Stimulated activated CD4-positive, alpha-beta T cell treated with anti-CD3 and anti-CD28 coated beads, Interleukin-1b, Interleukin-23, amount 100 ng/mL, for 24 hours (primary cell): Measurements from ENCODE around the gene KLHDC8A.

Experiments used
- DNase-seq, 4 experiments: peaks; one replicate each; pipeline ENCODE4 v3.0.0-alpha.2; 2020; ENCODE audit warnings: low read depth in 4 of 4, low spot score in 1 of 4

The KLHDC8A gene

DNA sequence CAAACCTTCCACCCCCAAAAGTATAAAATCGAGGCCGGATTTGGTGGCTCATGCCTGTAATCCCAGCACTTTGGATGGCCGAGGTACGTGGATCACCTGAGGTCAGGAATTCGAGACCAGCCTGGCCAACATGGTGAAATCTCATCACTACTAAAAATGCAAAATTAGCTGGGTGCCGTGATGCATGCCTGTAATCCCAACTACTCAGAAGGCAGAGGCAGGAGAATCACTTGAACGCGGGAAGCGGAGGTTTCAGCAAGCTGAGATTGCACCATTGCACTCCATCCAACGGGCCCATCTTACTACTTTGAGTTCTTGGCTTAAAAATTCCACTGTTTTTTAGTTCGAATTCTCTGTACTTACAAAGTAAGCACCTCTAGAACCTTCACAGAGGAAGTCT is 11.0 kb downstream of the KLHDC8A start:
- DNase-seq, result no peak

DNA sequence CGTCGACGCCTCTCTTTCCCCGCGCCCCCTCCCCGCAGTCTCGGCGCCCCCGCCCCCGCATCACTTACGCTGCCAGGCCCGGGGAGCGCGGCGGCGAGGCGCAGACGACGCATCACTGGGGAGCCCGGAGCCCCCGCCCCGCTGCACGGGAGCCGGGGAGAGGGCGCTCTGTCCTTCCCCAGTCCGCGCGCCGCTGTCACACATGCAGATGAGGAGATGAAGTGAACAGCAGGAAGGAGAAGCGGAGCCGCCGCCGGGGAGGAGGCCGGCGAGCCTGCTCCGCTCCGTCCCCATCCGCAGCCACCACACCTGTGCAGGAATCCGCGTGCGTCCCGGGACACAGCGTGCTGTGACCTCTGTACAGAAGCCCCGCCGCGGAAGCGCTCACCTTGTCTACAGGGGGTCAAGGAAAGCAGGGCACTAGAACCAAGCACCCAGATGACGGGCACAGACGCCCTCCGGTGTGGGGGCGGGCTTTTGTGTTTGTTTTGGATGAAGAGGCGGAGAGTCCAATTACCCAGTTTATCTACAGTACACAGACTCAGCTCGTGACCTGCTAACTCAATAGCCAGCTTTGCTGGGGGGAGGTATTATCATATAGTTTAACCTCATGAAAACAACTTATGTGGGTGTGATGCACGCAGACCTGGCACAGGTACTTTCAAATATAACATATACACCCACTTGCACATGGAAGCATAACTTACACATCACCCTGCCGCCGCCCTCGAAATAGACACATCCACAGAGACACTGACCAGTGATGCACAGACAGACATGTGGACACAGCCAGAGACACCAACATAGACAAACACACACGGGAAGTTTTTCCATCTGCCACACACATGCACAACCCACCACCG is 12.4 kb downstream of the KLHDC8A start:
- peak in 2 of 4 experiments; percentile 18 to 29 for DNase-seq

DNA sequence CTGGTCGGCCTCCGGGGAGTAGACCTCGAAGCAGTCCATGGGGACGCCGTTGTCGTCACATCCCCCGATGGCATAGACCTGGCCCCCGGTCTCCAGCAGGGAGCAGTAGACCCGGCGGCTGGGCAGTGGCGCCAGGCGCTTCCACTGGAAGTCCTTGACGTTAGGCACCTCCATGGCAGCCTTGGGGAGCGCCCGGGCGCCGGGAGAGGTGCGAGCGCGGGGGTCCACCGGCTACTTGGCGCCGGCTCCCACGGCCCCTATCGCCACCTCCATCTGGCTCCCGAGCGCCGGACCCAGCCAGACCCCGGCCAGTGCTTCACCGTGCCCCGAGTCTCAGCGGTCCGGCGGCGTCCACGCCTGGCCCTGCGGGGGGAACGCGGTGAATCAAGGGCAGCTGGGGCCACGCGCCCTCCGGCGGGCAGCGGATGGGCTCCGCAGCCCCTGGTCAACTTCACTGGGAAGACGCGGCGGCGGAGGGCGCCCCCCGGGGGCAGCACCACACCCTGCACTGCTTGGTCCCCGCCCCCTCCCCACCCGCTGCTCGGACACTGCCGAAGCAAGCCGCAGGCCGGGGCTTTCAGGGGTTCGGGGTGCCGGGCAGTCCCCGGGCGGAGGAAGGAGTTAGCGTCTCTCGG is 13.2 kb downstream of the KLHDC8A start:
- DNase-seq, result no peak

DNA sequence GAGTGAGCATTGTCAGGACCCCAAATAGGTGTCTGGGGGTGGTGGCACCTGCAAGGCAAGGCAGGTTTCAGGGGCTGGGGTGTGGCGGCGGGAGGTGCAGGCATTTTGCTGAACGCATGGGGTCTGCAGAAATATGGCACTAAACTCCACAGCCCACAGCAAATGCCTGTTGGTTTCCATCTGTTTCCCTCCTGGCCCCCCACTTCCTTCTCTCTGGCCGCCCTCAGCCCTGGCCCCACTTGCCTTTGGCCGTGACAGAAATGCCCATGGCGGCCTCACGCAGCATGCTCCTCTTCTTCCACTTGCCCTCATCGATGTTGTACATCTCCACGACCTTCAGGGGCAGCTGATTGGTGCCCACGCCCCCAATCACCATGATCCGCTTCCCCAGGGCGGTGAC is 13.7 kb downstream of the KLHDC8A start:
- no peak for DNase-seq

DNA sequence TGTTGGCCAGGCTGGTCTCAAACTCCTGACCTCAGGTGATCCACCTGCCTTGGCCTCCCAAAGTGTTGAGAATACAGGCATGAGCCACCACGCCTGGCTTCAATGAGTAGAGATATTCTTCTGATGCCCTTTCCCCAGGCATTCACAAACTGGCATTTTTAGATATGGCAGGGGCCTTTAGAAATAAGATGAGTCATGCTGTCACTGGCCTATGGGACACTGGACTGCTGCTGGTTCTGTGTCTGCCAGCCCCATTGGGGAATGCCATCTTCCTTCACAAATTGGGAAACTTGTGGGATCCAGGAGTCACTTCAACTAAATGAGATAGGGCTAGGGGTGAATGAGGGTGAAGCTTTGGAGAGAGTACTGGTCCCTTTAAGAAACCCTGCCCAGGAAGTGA is 16.0 kb downstream of the KLHDC8A start:
- DNase-seq, result no peak

DNA sequence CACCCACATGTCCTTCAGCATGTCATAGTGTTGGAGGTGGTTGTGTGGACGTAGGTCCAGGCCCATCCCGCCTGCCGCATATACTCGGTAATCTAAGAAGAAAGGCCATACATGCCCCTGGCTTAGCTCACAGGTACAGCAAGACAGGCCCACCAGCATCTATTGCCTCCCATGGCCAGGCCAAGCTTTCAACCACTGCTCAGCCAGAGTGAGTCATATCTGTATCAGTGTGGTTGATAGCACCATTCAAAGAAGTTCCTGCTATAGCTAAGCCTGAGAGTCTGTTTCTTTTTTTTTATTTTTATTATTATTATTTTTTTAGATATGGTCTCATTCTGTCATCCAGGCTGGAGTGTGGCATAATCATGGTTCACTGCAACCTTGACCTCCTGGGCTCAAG is 17.0 kb downstream of the KLHDC8A start:
- no peak for DNase-seq

DNA sequence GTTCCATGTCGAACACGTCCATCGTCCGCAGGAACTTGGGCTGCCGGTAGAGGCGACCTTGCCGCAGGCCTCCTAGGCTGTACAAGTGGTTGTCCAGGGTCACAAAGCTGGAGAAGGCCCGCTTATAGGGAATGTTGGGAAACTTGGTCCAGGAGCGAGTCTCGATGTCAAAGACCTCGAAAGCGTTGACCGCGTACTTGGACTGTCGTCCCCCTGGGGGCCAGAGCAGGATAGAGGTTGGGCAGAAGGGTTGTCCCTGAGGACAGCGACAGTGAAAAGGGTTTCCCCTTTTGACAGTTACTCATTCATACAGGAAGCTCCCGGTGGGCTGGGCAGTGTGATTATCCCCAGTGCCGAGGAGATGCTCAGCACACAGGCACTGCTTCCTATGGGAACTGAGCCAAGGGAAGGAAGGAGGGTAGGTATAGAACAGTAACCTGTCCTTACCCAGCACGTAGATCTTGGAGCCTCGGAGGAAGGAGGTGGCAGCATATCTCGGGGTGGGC is 17.5 kb downstream of the KLHDC8A start:
- no peak for DNase-seq

DNA sequence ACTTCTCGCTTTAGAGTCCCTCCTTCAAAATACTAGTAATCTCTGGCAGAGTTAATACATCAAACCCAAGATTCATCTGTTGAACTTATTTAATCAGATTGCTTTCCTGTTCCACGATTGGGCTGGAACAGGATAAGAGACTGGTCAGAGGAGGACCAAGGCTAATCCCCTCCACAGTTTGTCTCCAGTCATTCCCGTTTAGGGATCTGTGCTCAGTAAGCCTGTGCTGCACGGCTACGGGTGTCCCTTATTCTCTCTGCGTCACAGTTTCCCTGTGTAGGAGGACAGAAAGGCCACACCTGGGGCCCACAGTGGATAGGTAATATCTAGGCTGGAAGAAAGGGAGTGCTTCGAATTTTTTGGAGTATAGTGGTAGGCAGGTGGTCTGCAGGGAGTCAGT is 18.7 kb downstream of the KLHDC8A start:
- DNase-seq, result no peak

DNA sequence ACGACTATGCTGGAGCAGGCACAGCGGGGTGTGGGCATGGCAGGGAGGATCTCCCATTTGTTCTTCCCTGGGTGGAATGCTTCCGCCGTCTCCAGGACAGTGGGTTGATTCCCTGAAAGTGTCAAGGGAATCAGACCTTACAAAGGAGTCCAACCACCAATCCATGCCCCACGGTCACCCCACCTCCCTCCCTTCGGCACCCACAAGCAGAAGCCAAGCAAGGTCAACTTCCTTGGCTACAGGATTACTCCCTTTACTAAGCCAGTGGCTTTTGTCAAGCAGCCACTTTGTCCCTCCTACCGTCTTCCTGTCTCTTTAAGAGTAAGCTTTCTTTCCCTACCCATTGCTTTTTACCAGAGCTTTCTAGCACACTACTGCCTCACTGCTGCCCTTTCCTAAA is 19.2 kb downstream of the KLHDC8A start:
- DNase-seq, result no peak

DNA sequence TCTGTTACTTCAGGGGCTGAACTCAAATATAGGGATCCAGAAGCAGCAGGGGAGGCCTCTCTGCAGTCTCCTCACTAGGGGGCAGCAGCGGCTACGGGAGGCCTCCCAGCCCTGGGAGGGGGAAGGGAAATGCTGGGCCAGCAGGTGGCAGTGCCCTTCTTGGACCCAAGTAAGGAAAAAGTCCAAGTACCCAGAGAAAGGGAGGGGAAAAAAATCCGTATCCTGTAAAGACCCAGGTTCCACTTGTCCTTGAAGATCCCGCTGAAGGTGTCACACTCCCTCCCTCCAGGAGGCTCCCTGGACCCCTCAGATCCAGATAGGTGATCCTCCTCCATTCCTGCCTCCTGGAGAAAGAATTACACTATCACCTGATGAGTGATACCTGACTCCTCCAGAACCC is 21.0 kb downstream of the KLHDC8A start:
- DNase-seq, result peak; percentile 63 to 73 (median 66)

DNA sequence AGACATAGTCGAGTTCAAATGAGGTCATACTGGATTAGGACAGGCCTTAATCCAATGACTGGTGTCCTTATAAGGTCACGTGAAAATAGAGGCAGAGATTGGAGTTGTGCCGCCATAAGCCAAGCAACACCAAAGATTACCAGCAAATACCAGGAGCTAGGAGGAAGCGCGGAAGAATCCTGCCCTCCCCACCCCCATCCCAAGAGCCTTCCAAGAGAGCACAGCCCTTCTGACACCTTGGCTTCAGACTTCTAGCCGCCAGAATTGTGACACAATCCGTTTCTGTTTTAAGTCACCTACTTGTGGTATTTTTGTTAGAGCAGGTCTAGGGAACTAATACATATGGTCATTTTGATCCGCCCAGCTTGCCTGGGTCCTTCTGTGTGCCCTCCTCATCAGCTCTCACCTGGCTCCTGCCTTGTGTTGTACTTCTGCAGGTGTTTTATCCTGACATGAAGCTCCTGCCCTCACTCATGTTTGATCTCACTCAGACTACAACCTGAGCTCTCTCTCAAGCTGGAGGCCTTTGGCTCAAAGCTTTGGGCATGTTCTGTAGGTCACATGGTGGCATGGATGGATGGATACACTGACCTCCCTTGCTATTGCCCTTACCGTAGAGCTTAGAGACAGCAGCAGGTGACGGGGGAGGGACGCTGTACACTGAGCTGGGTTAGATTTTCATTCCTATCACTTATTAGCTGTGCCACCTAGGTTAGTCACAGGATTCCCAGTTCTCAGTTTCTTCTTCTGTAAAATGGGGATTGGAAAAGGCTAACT is 24.5 kb downstream of the KLHDC8A start:
- DNase-seq, result no peak

DNA sequence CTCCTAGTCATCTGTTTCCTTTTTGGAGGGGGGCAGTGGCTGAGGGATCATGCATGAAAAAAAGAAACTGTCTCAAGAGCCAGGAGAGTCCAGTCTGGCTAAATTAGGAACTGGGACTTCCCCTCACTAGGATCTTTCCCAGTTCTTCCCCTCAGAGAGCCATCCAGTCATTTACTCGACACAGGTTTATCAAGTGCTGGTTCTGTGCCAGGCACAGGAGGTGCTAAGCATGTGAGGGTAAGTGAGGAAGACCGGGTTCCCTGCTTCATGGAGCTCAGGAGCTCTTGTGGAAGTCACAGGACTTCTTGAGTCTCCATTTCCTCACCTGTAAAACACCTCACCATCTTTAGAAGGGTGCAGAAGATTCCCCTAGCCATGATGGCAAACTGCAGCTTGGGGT is 26.6 kb downstream of the KLHDC8A start:
- no peak for DNase-seq

DNA sequence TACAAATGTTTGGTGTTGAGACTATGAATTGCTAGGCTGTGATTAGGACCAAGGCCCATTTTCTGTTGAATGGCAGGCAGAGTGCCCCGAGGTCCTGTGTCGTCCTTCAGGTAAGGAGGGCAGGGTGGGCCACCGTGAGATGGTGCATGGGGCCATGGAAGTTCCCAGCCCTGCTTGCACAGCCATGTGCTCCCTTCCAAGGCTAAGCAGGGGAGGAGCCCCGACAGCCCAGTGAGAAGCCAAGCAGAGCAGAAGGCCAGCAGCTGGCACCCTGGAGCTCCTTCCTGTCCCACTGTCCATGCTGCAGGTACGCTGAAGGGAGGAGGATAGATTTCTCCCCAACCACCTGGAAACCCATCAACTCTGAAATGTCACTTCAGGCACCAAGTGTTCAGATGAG is 27.0 kb downstream of the KLHDC8A start:
- no peak for DNase-seq

DNA sequence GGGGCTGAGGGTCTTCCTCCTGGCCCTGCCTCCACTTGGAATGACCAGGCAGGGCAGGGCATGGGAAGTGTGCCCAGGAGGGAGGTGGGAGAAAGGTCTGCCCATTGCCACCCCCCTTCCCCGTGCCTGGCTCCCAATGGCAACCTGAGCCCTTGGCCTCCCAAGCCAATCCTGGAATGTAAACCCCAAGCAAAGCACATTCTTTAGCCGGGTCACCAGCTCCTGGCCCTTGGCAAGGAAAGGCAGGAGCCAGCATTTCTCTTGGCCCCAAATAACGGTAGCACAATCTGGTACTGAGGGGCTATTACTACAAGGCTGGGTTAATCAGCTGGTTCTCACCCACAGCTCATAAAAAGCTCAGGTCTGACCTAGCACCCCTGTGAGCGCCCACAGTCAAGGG is 28.2 kb downstream of the KLHDC8A start:
- DNase-seq, result no peak

DNA sequence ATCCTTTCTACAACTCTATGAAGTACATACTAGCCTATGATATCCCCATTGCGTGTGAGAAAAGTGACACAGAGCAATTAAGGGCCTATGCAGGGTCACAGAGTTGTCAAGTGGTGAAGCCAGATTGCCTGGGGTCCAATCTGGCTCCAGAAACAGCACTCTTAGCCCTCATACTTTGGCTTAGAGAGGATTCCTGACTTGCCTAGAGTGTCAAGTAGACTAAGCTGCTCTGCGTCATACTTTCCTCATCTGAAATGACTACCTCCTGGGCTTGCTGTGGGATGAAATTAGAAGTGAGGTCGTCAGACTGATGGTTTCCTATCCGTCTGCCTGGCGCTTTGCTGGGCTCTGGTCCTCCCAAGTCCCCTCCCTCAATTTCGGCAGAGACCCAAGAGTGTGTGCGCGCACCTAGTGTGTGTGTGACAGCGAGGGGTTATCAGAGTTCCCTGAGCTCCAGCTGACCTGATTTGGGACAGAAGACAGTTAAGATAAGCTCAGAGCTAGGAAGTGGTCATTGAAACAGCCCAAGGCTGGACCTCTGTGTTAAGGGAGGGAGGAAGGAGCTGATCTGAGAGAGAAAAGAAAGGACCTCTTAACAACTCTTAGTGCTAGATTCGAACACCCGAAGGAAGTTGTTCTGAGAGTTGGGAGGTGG is 29.8 kb downstream of the KLHDC8A start:
- no peak for DNase-seq

DNA sequence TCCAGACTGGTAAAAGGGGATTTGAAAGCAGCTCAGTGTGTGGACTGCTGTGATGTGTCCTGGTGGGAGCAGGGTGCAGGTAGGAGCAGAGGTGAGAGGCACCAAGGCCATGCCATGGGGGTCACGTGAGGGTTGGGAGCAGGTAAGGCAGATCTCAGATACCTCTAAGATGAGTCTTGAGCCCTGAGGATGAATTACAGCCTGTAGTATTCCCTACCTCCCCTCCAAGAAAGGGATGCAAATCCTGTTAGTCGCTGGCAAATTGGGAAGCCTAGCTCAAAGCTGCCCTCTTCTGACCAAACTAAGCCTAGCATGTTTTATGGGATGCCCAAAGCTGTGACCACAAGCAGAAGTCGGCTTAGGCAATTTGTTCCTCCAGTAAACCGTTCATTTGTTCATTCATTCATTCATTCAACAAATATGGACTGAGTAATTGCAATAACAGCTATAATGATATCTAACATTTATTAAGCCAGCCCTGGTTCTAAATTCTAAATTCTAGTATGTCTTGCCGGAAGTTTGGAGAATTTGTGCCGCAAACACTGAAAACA is 31.3 kb downstream of the KLHDC8A start:
- DNase-seq, result peak in 3 of 4 experiments; percentile 32 to 43 (median 41)

DNA sequence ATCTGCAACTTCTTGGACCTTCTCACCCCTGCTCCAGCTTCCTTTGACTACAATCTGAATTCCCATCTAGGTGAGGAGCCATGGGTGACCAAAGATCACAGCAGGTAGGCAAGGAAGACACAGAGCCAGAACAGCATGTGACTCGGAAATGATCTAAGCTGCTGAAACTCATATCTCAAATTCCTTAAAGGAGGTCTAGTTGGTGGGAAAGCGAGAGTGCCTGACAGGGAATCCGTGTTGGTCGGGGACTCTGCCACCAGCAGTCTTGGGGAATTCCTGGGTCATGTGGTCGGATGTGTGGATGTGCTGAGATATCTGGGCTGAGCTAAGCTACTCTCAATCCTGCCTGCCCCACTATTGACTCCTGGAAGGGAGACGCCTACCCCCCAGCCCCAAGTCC is 31.9 kb downstream of the KLHDC8A start:
- no peak for DNase-seq

DNA sequence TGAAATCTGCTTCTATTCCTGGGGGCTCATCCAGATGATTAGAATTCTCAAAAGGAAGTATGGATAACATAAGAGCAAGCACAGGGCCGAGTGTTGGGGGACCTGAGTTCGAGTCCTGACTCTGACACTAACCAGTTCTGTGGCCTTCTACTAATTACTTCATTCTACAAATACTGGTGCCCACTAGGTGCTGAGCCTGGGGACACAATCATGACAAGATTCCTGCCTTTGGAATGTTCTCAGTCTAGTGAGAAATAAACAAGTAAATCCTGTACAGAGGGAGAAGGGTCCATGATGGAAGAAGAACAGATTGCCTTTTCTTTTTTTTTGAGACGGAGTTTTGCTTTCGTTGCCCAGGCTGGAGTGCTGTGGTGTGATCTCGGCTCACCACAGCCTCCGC is 32.9 kb downstream of the KLHDC8A start:
- DNase-seq, result no peak

DNA sequence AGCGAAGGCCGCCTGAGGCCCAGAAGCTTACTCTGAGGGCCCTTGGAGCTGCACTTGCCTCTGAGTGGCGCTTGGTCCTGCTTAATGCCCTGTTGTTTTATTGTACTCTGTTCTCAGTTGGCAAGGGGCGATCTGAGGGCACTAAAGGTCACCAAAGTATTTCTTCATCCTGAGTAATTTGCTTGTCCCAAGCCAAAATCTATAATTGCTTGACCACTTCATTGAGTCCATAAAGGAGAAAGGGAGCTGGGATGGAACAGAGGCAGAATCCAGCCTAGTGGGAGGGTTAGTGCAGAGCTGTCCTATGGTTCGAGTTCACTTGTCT is 34.8 kb downstream of the KLHDC8A start:
- DNase-seq, result no peak

DNA sequence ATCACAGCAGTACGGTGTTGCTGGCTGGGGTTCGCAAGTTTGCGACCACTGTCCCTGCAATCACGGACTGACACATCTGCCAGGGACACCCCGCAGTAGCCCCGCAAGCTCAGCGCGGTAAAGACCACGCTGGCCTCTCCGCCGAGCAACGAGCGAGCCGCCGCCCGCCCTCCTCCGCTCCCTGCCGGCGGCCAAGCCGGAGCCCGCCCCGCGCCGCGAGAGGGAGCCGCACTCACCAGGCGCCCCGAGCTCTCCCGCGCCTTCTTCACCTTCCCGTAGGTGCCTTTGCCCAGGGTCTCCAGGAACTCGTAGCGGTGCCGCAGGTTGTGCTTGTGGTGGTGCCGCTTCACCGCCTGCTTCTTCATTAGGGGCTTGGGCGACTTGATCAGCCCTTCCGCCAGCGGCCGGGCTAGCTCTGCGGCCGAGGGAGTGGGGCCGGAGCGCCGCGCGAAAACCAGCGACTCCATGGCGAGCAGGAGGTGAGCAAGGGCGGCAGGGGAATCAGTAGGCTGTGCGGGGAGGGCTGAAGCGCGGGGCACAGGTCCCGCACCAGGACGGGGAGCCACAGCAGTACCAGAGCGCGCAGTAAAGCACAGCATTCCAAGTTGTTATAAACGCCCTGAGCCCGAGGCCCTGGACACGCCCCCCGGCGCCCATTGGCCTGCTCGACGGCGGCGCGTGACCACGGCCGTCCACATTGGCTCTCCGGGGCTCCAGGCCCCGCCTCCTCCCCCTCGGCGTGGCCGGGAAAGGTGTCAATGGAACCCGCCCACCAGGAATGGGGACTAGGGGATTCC is 35.4 kb downstream of the KLHDC8A start, which contains the start of gene NUAK2:
Gene NUAK2 (minus strand): TSS at position 584 of the 797 bp plus-strand sequence. CDS start 117 bp downstream, at position 467.
- peak; percentile 58 to 86 (median 68) for DNase-seq
